ENCODE measurements around the gene TUBB. TPM values are rescaled to one million over a fixed set of nuclear protein-coding genes. Genes with fewer than 3 reads are reported as not detected.

TUBB gene
- total RNA-seq, 1 experiment from 2014 or later = 1,719 TPM

GRCh38 chr6:30760549-30760948 is 40.4 kb downstream of the TUBB start:
- H3K4me1 Mint-ChIP-seq = peaks cover 38 to 51% of the 10 kb centered on the region in 2 experiments
- no peak overlapping the region for H3K4me3 Mint-ChIP-seq
- peaks cover 11% of the 10 kb centered on the region; the same call in 1 of the 2 replicates for H3K4me1 ChIP-seq (ENCODE audit: insufficient read depth, low read length)
- H3K27me3 Mint-ChIP-seq (ENCODE audit: low read depth) = no peaks in the 10 kb centered on the region
- no peak overlapping the region for H3K56ac ChIP-seq (ENCODE audit: insufficient read length, low read depth, low read length)
- H4K91ac ChIP-seq (ENCODE audit: insufficient read length, low read depth, low read length) = no peak overlapping the region
- no peak for DNase-seq
- H2AFZ ChIP-seq (ENCODE audit: low read length) = no peak overlapping the region
- no peak overlapping the region; a peak in 2 of 7 replicates for H3K27ac Mint-ChIP-seq
- no peaks in the 10 kb centered on the region for H3K79me2 ChIP-seq (ENCODE audit: insufficient read depth, low read length)
- H3K4ac ChIP-seq (ENCODE audit: low read depth, low read length) = no peak overlapping the region
- H3K79me1 ChIP-seq (ENCODE audit: insufficient read depth, low read depth, low read length, poor library complexity, severe bottlenecking) = no peaks in the 10 kb centered on the region
- H3K9me3 ChIP-seq (ENCODE audit: control insufficient read depth, low read depth, low read length) = no peaks in the 10 kb centered on the region
- no peaks in the 10 kb centered on the region; a peak in 1 of 7 replicates for H3K36me3 Mint-ChIP-seq (ENCODE audit: insufficient read depth in 1 of 3, low read depth in 3 of 3)
- no peaks in the 10 kb centered on the region for H3K9me3 Mint-ChIP-seq
- no peaks in the 10 kb centered on the region for H3K27me3 ChIP-seq (ENCODE audit: insufficient read depth, low read length)
- no peak overlapping the region for H3K18ac ChIP-seq (ENCODE audit: insufficient read length, low read depth, low read length)
- H3K23ac ChIP-seq (ENCODE audit: insufficient read length, low read depth, low read length) = no peak overlapping the region
- WGBS (ENCODE audit: extremely low coverage, insufficient read length, low lambda C conversion rate) = no CpG with 5 or more reads among the region's 8 CpGs
- no peak overlapping the region for H4K5ac ChIP-seq (ENCODE audit: insufficient read length, low read depth, low read length)
- no peak overlapping the region for H2BK120ac ChIP-seq (ENCODE audit: low read depth, low read length, poor library complexity, severe bottlenecking)
- H2BK12ac ChIP-seq (ENCODE audit: insufficient read length, low read depth, low read length) = no peak overlapping the region
- no peak overlapping the region for H3K14ac ChIP-seq (ENCODE audit: insufficient read depth, low read length)
- no peaks in the 10 kb centered on the region for H4K20me1 ChIP-seq (ENCODE audit: control insufficient read depth, insufficient read depth, insufficient read length)
- no peak overlapping the region for H2AK5ac ChIP-seq (ENCODE audit: insufficient read length, low read length)
- no peak overlapping the region for H3K4me2 ChIP-seq (ENCODE audit: insufficient read depth, insufficient read length, low read length)
- no peaks in the 10 kb centered on the region for H3K23me2 ChIP-seq (ENCODE audit: insufficient read length, low read depth, low read length, poor library complexity, severe bottlenecking)
- H3T11ph ChIP-seq (ENCODE audit: low read length) = no peak overlapping the region
- no peak overlapping the region for H3K27ac ChIP-seq (ENCODE audit: insufficient read length, low read depth, low read length)
- H2BK5ac ChIP-seq (ENCODE audit: insufficient read length, low read length) = no peak overlapping the region
- H2BK20ac ChIP-seq (ENCODE audit: low read depth, low read length, poor library complexity, severe bottlenecking) = no peak overlapping the region
- no peak overlapping the region for H2BK15ac ChIP-seq (ENCODE audit: low read depth, low read length)
- TF ChIP-seq CTCF (conservative IDR thresholded peaks at IDR 0.05) = no peak
- H4K8ac ChIP-seq (replicated peaks; ENCODE audit: insufficient read length, low read depth, low read length) = no peak overlapping the region
- H3K9ac ChIP-seq (ENCODE audit: extremely low read depth, insufficient read length, low read length) = no peak overlapping the region
